NCI-H1092 (cell line): Measurements from ENCODE around the gene SH3PXD2A.

Experiments
- DNase-seq: peaks from one replicate; lab custom pipeline; 2025; lab: John Stamatoyannopoulos, UW

Gene SH3PXD2A

GRCh38 chr10:103703941-103704919, 151.1 kb downstream of the SH3PXD2A start:
- no peak for DNase-seq

GRCh38 chr10:103701380-103702222, 153.8 kb downstream of the SH3PXD2A start:
- DNase-seq: no peak

- DNase-seq: no peak
Observed at GRCh38 chr10:103700436-103700715, 155.0 kb downstream of the SH3PXD2A start.

- no peak for DNase-seq
Observed at GRCh38 chr10:103699611-103700435, 155.6 kb downstream of the SH3PXD2A start.

- no peak for DNase-seq
Observed at GRCh38 chr10:103698266-103698665, 157.1 kb downstream of the SH3PXD2A start.

- no peak for DNase-seq
Observed at GRCh38 chr10:103697787-103698186, 157.6 kb downstream of the SH3PXD2A start.

GRCh38 chr10:103696411-103697145, 158.8 kb downstream of the SH3PXD2A start:
- no peak for DNase-seq

- DNase-seq: no peak
Observed at GRCh38 chr10:103696094-103696410, 159.3 kb downstream of the SH3PXD2A start.

GRCh38 chr10:103695584-103696005, 159.8 kb downstream of the SH3PXD2A start:
- no peak for DNase-seq

GRCh38 chr10:103693812-103694205, 161.6 kb downstream of the SH3PXD2A start:
- DNase-seq: no peak

GRCh38 chr10:103692952-103693811, 162.2 kb downstream of the SH3PXD2A start:
- no peak for DNase-seq

GRCh38 chr10:103692436-103692951, 162.9 kb downstream of the SH3PXD2A start:
- no peak for DNase-seq

GRCh38 chr10:103691723-103692435, 163.5 kb downstream of the SH3PXD2A start:
- no peak for DNase-seq

- no peak for DNase-seq
Observed at GRCh38 chr10:103691267-103691666, 164.1 kb downstream of the SH3PXD2A start.

GRCh38 chr10:103690281-103690680, 165.1 kb downstream of the SH3PXD2A start:
- DNase-seq: no peak

- DNase-seq: no peak
Observed at GRCh38 chr10:103688491-103688890, 166.9 kb downstream of the SH3PXD2A start.

- DNase-seq: no peak
Observed at GRCh38 chr10:103687718-103688117, 167.7 kb downstream of the SH3PXD2A start.

- no peak for DNase-seq
Observed at GRCh38 chr10:103687172-103687571, 168.2 kb downstream of the SH3PXD2A start.

- DNase-seq: peak; percentile 30
Observed at GRCh38 chr10:103685880-103686669, 169.3 kb downstream of the SH3PXD2A start.
